Immature natural killer cell (primary cell): Measurements from ENCODE around the gene CD68. TPM values are rescaled to one million over a fixed set of nuclear protein-coding genes. Genes with fewer than 3 reads are reported as not detected.

ENCODE experiments used
- DNase-seq, 3 donors: peaks; one replicate each; pipeline ENCODE4 v3.0.0; 2022; ENCODE audit warnings: mixed read lengths in 1 of 3
- H3K27ac Mint-ChIP-seq, 6 donors: one replicate each; pipeline ENCODE4 v1.8.0; 2020; ENCODE audit warnings: mixed read lengths in 6 of 6, mild to moderate bottlenecking in 5 of 6, inconsistent platforms in 4 of 6, moderate library complexity in 3 of 6
- H3K27me3 Mint-ChIP-seq, 3 donors: one replicate each; pipeline ENCODE4 v1.8.0; 2020 to 2021; ENCODE audit warnings: low read depth in 3 of 3, mild to moderate bottlenecking in 3 of 3, mixed read lengths in 3 of 3, moderate library complexity in 3 of 3, inconsistent platforms in 1 of 3
- H3K36me3 Mint-ChIP-seq, 3 donors: one replicate each; pipeline ENCODE4 v1.8.0; 2020; ENCODE audit warnings: mixed read lengths in 3 of 3, inconsistent platforms in 2 of 3, mild to moderate bottlenecking in 2 of 3
- H3K4me1 Mint-ChIP-seq, 2 donors: one replicate each; pipeline ENCODE4 v1.8.0; 2020; ENCODE audit warnings: inconsistent platforms in 2 of 2, mild to moderate bottlenecking in 2 of 2, mixed read lengths in 2 of 2, moderate library complexity in 1 of 2
- H3K4me3 Mint-ChIP-seq, 5 donors: one replicate each; pipeline ENCODE4 v1.8.0; 2020; ENCODE audit warnings: mild to moderate bottlenecking in 5 of 5, mixed read lengths in 5 of 5, inconsistent platforms in 3 of 5, moderate library complexity in 3 of 5
- H3K9me3 Mint-ChIP-seq, 6 donors: one replicate each; pipeline ENCODE4 v1.8.0; 2020; ENCODE audit warnings: mild to moderate bottlenecking in 6 of 6, mixed read lengths in 6 of 6, inconsistent platforms in 4 of 6, moderate library complexity in 3 of 6
- polyA plus RNA-seq, 3 donors: library from polyadenylated mRNA; unstranded; fragments of 300-500 nt; fragmentation: Illumina TruSeq; gene quantifications; one replicate each; pipeline ENCODE4 v1.2.3, GENCODE V29; 2021

CD68 gene, protein sequence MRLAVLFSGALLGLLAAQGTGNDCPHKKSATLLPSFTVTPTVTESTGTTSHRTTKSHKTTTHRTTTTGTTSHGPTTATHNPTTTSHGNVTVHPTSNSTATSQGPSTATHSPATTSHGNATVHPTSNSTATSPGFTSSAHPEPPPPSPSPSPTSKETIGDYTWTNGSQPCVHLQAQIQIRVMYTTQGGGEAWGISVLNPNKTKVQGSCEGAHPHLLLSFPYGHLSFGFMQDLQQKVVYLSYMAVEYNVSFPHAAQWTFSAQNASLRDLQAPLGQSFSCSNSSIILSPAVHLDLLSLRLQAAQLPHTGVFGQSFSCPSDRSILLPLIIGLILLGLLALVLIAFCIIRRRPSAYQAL
- polyA plus RNA-seq = 1 to 10 TPM; 1.9 to 6.5 (median 6.1) TPM

DNA sequence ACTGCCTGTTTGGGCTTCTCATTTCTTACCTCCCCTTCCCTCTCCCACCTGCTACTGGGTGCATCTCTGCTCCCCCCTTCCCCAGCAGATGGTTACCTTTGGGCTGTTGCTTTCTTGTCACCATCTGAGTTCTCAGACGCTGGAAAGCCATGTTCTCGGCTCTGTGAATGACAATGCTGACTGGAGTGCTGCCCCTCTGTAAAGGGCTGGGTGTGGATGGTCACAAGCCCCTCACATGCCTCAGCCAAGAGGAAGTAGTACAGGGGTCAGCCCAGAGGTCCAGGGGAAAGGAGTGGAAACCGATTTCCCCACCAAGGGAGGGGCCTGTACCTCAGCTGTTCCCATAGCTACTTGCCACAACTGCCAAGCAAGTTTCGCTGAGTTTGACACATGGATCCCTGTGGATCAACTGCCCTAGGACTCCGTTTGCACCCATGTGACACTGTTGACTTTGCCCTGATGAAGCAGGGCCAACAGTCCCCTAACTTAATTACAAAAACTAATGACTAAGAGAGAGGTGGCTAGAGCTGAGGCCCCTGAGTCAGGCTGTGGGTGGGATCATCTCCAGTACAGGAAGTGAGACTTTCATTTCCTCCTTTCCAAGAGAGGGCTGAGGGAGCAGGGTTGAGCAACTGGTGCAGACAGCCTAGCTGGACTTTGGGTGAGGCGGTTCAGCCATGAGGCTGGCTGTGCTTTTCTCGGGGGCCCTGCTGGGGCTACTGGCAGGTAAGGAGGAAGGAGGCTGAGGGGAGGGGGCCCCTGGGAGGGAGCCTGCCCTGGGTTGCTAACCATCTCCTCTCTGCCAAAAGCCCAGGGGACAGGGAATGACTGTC, at the start of gene CD68:
CD68 (plus strand) TSS at position 638 of the 833 bp plus-strand sequence; CDS start at position 678, 40 bp downstream.
- Mint-ChIP-seq H3K9me3 (no peaks in the 10 kb centered on the region), H3K4me1 (peaks cover 79 to 82% of the 10 kb centered on the region in 2 donors), H3K27ac (peak within 1 kb of the TSS; percentile 80 to 96 (median 86))

DNA sequence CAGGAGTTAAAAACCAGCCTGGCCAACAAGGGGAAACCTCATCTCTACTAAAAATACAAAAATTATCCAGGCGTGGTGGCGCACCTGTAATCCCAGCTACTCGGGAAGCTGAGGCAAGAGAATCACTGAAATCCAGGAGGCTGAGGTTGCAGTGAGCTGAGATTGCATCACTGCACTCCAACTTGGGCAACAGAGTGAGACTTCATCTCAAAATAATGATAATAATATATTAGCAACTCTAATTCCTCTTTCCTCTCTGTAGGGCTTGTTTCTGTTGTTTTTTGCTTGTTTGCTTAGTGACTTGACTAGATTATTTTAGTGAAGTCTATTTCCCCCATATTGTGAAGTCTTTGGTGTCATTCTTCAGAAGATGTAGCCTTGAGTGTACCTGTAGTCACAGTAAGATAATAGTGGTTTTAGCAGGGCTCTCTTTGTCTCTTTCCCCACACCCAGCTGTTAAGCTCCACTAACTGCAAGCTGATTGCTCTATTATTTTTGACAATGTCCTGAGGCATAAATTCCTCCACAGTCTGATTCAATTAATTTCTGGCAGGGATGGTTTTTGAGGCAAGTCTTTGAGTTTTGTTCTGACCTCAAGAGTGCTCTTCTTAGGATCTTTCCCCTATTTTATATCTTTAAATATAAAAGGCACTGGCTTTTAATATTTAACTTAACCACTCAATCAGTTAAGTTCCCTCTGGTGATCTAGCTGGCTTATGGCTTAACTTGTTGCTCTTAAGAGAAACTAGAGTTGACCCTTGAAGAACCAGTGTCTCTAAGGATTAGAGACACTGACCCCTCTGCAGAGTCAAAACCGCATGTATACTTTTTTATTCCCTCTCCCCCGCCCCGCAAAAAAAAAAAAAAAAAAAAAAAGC, 49.2 kb upstream of the CD68 start:
- peaks cover 18 to 37% (median 25%) of the 10 kb centered on the region in 6 donors for H3K9me3 Mint-ChIP-seq
- no peak overlapping the region for H3K4me3 Mint-ChIP-seq
- H3K27ac Mint-ChIP-seq = no peak overlapping the region
- H3K4me1 Mint-ChIP-seq = no peaks in the 10 kb centered on the region
- H3K27me3 Mint-ChIP-seq = peaks cover 2 to 4% (median 4%) of the 10 kb centered on the region in 3 donors
- DNase-seq = no peak
- H3K36me3 Mint-ChIP-seq = peaks cover 7 to 16% (median 7%) of the 10 kb centered on the region in 3 donors

More for the DNA sequence above, at the start of gene CD68:
- Mint-ChIP-seq H3K27me3 (peaks cover 41 to 62% (median 46%) of the 10 kb centered on the region in 3 donors), H3K4me3 (peak within 1 kb of the TSS; percentile 11 to 65 (median 57)), H3K36me3 (peaks cover 19 to 56% (median 41%) of the 10 kb centered on the region in 3 donors)
- DNase-seq = peak; percentile 51 to 55 (median 52)

DNA sequence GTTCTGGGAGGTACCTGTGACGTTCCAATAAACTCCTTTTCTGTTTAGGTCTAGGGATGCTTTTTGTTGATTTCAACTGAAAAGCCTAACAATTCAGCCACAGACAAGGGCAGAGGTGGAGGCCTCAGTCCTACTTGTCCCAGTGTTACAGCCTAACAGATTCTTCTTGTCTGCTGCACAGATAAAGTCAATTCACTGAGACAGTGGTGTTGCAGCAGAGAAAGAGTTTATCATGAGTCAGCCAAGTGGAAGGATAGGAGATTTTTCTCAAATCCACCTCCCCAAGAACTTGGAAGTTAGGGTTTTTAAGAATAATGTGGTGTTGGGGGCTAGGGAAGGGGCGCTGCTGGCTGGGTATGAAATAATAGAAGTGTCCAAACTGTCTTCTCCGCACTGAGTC, 41.4 kb upstream of the CD68 start:
- no peak for DNase-seq
- peaks cover 3 to 4% (median 4%) of the 10 kb centered on the region in 3 donors for H3K27me3 Mint-ChIP-seq
- H3K4me3 Mint-ChIP-seq = no peak overlapping the region
- no peaks in the 10 kb centered on the region for H3K36me3 Mint-ChIP-seq
- peaks cover 0 to 3% (median 0%) of the 10 kb centered on the region in 6 donors for H3K9me3 Mint-ChIP-seq
- H3K4me1 Mint-ChIP-seq = no peaks in the 10 kb centered on the region
- H3K27ac Mint-ChIP-seq = no peak overlapping the region

DNA sequence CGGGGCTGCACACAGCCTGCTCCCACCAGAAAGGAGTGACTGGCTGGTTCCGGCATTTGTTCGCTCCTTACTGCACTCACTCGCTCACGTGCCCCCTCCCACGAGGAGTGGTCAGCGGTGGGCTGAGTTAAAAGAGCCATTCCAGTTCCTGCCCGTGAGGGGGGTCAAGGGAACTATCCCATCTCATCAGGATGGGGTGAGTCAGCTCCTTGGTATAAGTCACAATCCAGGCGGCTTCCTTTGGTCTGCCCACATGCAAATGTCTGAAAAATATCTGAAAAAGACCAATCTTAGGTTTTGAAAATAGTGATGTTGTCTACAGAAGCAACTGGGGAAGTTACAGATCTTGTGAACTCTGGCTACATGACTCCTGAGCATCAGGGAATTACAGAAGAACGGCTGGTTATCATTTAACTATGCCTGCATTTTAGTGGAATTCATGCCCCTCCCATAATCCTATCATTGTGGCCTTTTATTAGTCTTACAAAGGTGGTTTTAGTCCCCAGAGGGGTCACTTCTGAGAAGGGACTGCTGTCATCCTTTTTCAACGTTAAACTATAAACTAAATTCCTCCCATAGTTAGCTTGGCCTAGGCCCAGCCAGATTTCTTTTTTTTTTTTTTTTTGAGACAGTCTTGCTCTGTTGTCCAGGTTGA, 40.4 kb upstream of the CD68 start:
- Mint-ChIP-seq H3K4me1 (no peaks in the 10 kb centered on the region), H3K27ac (no peak overlapping the region), H3K9me3 (peaks cover 0 to 3% (median 0%) of the 10 kb centered on the region in 6 donors), H3K4me3 (no peak overlapping the region), H3K36me3 (no peaks in the 10 kb centered on the region), H3K27me3 (peaks cover 3 to 4% (median 4%) of the 10 kb centered on the region in 3 donors)
- DNase-seq = no peak

DNA sequence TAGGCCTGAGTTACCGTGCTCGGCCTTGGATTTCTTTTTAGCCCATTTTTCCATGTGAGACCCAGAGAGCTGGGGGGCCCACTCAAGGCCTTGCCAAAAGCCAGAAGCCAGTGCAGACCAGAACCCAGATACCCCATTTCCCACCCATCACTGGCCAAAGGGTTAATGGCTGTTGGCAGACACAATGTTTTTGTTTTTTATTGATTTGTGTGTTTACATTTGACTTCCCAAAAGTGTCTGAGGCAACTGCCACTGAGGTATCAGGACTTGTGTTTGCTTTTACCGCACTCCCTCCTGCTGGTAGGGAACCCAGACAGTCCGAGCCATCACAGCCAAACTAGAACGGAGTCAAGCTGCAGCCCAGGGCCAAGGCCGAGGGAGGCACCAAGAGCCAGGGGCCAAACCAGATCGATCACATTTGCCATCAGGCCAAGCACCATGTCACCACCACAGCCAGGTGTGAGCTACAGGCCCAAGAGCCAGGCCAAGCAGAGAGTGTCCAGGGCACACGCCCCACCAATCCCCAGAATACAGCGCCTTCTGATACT, 38.3 kb upstream of the CD68 start:
- no peak for DNase-seq
- no peak overlapping the region for H3K27ac Mint-ChIP-seq

DNA sequence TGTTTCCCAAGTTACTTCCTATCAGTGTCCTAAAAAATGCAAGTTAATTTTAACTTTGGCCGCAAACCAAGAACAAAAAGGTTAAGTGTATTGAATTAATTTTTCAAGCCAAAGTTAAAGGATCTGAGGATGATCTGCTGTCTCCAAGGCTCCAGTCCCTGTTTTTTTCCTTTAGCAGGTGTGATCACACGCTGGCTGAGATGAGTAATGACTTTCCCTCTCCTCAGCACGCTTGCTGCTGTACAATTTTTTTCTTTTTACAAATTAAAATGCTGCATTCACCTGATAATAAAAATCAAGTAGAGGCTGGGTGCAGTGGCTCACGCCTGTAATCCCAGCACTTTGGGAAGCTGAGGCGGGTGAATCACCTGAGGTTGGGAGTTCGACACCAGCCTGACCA, 34.5 kb upstream of the CD68 start:
- Mint-ChIP-seq H3K27ac (no peak overlapping the region), H3K36me3 (no peaks in the 10 kb centered on the region), H3K4me1 (peaks cover 20 to 21% of the 10 kb centered on the region in 2 donors), H3K9me3 (no peaks in the 10 kb centered on the region), H3K27me3 (peaks cover 1 to 5% (median 2%) of the 10 kb centered on the region in 3 donors), H3K4me3 (no peak overlapping the region)
- no peak for DNase-seq

More for the DNA sequence above, 38.3 kb upstream of the CD68 start:
- H3K9me3 Mint-ChIP-seq = peaks cover 0 to 3% (median 0%) of the 10 kb centered on the region in 6 donors
- no peaks in the 10 kb centered on the region for H3K36me3 Mint-ChIP-seq
- H3K27me3 Mint-ChIP-seq = peaks cover 0 to 4% (median 4%) of the 10 kb centered on the region in 3 donors
- no peaks in the 10 kb centered on the region for H3K4me1 Mint-ChIP-seq
- H3K4me3 Mint-ChIP-seq = no peak overlapping the region

DNA sequence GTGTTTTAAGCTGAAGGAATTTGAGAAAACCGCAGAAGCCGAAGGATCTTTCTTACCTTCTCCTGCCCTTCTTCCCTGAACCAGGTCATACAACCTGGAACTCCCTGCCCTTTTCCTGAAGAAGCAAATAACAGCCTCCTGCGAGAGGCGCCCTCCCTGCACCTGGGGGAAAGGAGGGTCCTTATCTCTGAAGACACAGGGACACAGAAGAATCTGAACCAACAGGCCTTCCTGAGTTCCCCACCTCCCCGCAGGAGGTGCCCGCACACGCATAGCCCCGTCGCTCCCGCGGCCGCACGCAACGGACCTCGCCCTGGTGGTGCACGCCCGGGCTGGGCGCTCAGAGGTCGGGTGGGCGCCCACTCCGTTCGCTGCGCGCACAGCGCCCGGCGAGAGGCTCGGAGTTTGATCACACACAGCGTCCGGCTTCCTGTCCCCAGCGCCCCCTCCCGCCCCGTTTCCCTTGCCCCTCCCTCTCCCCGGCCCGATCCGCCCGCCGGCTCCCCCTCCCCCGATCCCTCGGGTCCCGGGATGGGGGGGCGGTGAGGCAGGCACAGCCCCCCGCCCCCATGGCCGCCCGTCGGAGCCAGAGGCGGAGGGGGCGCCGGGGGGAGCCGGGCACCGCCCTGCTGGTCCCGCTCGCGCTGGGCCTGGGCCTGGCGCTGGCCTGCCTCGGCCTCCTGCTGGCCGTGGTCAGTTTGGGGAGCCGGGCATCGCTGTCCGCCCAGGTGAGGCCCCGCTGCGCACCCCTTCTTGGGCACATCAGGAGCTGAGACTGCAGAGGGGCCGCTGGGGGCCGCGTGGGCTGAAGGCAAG, 30.6 kb upstream of the CD68 start, which contains the start of gene TNFSF12:
TNFSF12 (plus strand) TSS at position 474 of the 816 bp plus-strand sequence; CDS start at position 570, 96 bp downstream.
- H3K4me1 Mint-ChIP-seq = peaks cover 54 to 60% of the 10 kb centered on the region in 2 donors
- no peaks in the 10 kb centered on the region for H3K9me3 Mint-ChIP-seq
- peaks cover 0 to 8% (median 1%) of the 10 kb centered on the region in 3 donors for H3K27me3 Mint-ChIP-seq
- H3K36me3 Mint-ChIP-seq = peaks cover 4 to 9% (median 8%) of the 10 kb centered on the region in 3 donors
- peak within 1 kb of the TSS; percentile 87 to 92 (median 89) for H3K4me3 Mint-ChIP-seq
- peak within 1 kb of the TSS; percentile 90 to 93 (median 92) for H3K27ac Mint-ChIP-seq
- peak; percentile 61 to 66 (median 64) for DNase-seq

DNA sequence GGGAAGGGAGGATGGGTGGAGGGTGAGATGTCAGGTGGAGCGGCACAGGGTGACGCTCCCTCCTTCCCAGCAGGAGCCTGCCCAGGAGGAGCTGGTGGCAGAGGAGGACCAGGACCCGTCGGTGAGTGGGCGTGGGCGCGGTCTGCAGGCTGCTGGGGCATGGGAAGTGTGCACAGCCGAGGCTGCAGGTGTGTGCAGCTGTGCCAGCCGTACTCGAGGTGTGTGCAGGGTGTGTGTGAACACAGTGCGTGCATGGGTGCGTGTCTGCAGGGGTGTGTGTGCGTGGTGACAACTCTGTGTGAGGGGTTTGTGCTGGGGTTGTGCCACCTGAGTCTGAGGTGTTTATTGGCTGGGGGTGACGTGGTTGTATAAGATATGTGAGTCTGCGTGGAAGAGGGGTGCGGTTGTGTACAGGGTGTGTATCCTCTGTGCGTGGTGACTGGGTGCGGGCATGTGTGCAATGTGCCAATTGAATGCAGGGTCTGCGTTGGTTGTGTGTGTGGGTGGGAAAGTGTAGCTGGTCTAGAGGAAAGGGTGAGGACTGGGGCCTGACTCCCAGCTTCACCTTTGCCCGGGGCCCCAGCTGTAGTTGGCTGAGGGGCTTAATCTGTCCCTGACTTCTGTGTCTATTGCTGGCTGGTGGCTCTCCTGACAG, 29.9 kb upstream of the CD68 start:
- peaks cover 57 to 63% of the 10 kb centered on the region in 2 donors for H3K4me1 Mint-ChIP-seq

DNA sequence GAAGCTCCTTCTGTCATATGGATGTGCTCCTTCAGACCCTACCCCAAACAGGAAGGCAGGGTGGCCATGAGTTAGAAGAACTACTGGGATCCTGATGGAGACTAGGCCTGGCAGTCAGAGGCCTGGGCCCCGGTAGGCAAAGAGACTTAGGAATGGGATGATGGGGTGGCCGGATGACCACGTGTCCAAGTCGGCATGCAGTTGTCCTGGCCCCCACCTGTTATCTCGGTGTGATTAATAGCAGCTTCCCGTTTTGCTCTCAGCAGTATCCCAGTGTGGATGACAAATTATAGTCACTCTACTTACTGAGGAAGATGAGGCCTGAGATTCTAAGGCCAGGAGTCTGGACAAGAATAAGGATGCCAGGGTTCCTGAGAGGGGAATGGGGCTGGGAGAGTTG, 29.1 kb upstream of the CD68 start:
- no peak for DNase-seq
- Mint-ChIP-seq H3K9me3 (no peaks in the 10 kb centered on the region), H3K27me3 (peaks cover 0 to 10% (median 1%) of the 10 kb centered on the region in 3 donors), H3K27ac (peak overlapping the region; percentile 30 to 92 (median 88)), H3K36me3 (peaks cover 4 to 10% (median 10%) of the 10 kb centered on the region in 3 donors), H3K4me3 (peak overlapping the region in 4 of 5 donors; percentile 57 to 92 (median 89)), H3K4me1 (peaks cover 58 to 66% of the 10 kb centered on the region in 2 donors)

More for the DNA sequence above, 29.9 kb upstream of the CD68 start:
- Mint-ChIP-seq H3K9me3 (no peaks in the 10 kb centered on the region), H3K27ac (peak overlapping the region; percentile 79 to 92 (median 90)), H3K36me3 (peaks cover 4 to 9% (median 9%) of the 10 kb centered on the region in 3 donors), H3K4me3 (peak overlapping the region; percentile 86 to 92 (median 88)), H3K27me3 (peaks cover 0 to 10% (median 1%) of the 10 kb centered on the region in 3 donors)
- DNase-seq = peak; percentile 15 to 28 (median 26)

DNA sequence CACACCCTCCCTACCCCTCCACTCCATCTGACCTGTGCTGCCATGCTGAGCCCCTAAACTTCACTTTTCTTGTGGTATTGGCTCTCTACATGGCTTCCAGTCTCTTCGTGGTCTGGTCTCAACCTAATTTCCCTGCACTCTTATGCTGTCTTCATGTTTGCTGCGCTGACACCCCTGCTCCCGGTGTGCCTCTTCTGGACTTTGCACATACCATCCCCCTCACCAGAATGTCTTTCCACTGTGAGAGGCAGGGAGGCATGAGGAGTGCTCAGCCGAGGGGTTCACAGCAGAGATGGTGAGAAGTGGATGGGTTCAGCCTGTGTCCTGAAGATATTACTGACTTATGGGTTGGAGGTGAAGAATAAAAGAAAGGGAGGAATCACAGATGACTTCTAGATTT, 28.0 kb upstream of the CD68 start:
- Mint-ChIP-seq H3K4me3 (peak overlapping the region; percentile 34 to 58 (median 54)), H3K9me3 (no peaks in the 10 kb centered on the region), H3K27me3 (peaks cover 0 to 10% (median 2%) of the 10 kb centered on the region in 3 donors), H3K4me1 (peaks cover 59 to 70% of the 10 kb centered on the region in 2 donors), H3K36me3 (peaks cover 6 to 13% (median 12%) of the 10 kb centered on the region in 3 donors), H3K27ac (peak overlapping the region; percentile 63 to 92 (median 87))
- DNase-seq = no peak

DNA sequence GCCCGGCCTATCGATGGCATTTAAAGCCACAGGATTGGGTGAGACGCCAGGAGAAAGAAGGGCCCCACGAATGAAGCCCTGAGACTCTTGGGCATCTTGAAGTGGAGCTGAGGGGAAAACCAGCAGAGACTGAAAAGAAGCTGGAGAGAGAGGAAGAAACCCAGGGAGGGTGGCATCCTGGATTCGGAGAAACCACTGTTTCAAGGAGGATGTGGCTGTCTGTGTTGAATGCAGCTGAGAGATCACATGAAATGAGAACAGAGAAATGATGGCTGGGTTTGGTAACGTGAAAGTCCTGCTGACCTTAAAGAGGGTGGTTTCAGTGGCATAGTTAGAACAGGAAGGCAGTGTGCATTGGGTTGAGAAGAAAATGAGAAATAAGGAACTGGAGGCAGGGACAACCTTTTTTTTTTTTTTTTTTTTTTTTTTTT, 26.8 kb upstream of the CD68 start:
- peak overlapping the region; percentile 82 to 95 (median 90) for H3K27ac Mint-ChIP-seq
- peaks cover 59 to 66% of the 10 kb centered on the region in 2 donors for H3K4me1 Mint-ChIP-seq
- H3K4me3 Mint-ChIP-seq = peak overlapping the region; percentile 63 to 71 (median 69)
- DNase-seq = peak; percentile 22 to 44 (median 42)
- peaks cover 0 to 10% (median 3%) of the 10 kb centered on the region in 3 donors for H3K27me3 Mint-ChIP-seq
- peaks cover 8 to 13% (median 12%) of the 10 kb centered on the region in 3 donors for H3K36me3 Mint-ChIP-seq
- no peaks in the 10 kb centered on the region for H3K9me3 Mint-ChIP-seq
